ENCODE data around the gene TRMT112.

The TRMT112 gene

DNA sequence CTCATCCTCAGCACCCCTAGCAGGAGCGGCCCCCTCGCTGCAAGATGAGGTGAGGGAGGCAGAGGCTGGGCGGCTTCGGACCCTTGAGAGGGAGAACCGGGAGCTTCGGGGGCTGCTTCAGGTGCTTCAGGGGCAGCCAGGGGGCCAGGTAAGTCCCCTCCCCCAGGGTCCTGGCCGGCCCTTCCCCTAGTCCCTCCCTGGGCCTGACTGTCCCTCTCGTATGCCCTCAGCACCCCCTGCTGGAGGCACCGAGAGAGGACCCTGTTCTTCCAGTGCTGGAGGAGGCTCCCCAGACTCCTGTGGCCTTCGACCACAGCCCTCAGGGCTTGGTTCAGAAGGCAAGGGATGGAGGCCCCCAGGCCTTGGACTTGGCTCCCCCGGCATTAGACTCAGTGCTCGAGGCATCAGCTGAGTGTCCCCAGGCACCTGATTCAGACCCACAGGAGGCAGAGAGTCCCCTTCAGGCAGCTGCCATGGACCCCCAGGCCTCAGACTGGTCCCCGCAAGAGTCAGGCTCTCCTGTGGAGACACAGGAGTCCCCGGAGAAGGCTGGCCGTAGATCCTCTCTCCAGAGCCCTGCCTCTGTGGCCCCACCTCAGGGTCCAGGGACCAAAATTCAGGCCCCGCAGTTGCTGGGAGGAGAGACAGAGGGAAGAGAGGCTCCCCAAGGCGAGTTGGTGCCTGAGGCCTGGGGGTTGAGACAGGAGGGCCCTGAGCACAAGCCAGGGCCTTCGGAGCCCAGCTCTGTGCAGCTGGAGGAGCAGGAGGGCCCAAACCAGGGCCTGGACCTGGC, 26.6 kb upstream of the TRMT112 start:
- H3K4me3 ChIP-seq (ENCODE audit: low read depth, low read length), result no peak overlapping the region
- no peak for DNase-seq (ENCODE audit: low read depth)
- TF ChIP-seq, protein P1, sequence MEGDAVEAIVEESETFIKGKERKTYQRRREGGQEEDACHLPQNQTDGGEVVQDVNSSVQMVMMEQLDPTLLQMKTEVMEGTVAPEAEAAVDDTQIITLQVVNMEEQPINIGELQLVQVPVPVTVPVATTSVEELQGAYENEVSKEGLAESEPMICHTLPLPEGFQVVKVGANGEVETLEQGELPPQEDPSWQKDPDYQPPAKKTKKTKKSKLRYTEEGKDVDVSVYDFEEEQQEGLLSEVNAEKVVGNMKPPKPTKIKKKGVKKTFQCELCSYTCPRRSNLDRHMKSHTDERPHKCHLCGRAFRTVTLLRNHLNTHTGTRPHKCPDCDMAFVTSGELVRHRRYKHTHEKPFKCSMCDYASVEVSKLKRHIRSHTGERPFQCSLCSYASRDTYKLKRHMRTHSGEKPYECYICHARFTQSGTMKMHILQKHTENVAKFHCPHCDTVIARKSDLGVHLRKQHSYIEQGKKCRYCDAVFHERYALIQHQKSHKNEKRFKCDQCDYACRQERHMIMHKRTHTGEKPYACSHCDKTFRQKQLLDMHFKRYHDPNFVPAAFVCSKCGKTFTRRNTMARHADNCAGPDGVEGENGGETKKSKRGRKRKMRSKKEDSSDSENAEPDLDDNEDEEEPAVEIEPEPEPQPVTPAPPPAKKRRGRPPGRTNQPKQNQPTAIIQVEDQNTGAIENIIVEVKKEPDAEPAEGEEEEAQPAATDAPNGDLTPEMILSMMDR (IDR thresholded peaks at IDR 0.05; ENCODE audit: low read depth, low read length, missing control alignments), result no peak
- in situ Hi-C loops (cut with HindIII; ENCODE audit: low sequenced_read_pairs), result no loop called here

DNA sequence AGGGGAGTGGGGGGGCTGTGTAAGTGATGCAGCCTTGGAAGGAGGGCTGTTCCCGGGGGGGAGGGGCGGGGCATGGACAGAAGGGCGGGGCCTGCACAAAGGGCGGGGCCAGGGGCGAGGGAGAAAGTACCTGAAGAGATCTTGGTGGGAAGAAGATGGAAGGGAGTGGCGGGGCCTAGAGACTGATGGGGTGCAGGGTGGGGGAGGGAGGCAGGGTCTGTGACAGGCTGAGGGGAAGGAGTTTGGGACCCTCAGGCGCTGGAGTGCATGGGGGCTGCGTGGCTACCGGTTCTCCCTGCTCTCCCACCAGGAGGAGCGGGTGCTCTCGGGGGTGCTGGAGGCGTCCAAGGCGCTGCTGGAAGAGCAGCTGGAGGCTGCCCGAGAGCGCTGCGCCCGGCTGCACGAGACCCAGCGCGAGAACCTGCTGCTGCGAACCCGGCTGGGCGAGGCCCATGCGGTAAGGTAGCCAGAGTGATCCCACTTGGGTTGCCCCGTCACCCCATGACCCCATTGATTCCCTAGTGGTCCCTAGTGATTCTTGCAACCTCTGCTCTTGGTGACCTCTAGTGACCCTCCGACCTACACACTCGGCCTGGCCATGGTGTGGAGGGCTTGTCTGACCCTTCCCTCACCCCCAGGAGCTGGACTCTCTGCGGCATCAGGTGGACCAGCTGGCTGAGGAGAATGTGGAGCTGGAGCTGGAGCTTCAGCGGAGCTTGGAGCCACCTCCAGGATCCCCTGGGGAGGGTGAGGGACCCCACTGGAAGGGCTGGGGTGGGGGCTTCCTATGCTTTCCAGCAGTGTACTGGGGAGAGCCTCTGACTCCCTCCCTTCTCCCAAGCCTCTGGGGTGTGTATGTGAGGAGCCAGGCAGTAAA, 25.7 kb upstream of the TRMT112 start:
- in situ Hi-C loops (cut with HindIII; ENCODE audit: low sequenced_read_pairs), result no loop called here
- no peak for DNase-seq (ENCODE audit: low read depth)
- TF ChIP-seq, protein P1 (IDR thresholded peaks at IDR 0.05; ENCODE audit: low read depth, low read length, missing control alignments), result no peak
- H3K4me3 ChIP-seq (ENCODE audit: low read depth, low read length), result no peak overlapping the region

DNA sequence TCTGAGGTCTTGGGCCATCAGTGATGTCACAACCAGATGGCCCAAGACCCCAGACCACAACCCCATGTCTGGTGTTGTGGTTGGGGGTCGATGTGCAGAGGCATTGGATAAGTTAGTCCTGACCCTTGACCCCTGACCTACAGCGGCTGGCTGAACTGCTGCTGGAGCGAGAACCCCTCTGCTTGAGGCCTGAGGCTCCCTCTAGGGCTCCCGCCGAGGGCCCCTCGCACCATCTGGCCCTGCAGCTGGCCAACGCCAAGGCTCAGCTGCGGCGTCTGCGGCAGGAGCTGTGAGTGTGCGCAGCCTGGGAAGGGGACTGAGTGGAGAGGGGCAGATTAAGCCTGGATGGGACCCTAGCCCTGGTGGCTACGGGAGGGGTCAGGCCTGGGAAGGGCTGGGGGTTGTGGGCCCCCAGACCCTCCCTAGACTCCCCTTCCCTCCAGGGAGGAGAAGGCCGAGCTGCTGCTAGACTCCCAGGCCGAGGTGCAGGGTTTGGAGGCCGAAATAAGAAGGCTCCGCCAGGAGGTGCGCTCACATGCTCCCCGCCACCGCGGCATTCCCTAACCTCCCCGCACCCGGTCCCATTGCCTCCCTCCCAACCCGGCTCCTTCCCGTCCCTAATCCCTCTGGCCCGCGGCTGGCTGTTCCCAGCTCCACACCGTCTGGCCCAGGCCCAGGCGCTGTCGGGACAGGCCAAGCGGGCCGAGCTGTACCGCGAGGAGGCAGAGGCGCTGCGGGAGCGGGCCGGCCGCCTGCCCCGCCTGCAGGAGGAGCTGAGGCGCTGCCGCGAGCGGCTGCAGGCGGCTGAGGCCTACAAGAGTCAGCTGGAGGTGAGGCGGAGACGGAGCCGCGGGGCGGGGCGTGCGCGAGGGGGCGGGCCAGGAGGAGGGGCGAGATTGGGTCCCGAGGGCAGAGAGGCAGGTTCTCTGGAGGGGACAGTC, 24.8 kb upstream of the TRMT112 start:
- DNase-seq (ENCODE audit: low read depth), result peak; percentile 33
- peak overlapping the region; percentile 24 for H3K4me3 ChIP-seq (ENCODE audit: low read depth, low read length)
- TF ChIP-seq, protein P1 (IDR thresholded peaks at IDR 0.05; ENCODE audit: low read depth, low read length, missing control alignments), result peak; percentile 47
- in situ Hi-C loops (cut with HindIII; ENCODE audit: low sequenced_read_pairs), result no loop called here

DNA sequence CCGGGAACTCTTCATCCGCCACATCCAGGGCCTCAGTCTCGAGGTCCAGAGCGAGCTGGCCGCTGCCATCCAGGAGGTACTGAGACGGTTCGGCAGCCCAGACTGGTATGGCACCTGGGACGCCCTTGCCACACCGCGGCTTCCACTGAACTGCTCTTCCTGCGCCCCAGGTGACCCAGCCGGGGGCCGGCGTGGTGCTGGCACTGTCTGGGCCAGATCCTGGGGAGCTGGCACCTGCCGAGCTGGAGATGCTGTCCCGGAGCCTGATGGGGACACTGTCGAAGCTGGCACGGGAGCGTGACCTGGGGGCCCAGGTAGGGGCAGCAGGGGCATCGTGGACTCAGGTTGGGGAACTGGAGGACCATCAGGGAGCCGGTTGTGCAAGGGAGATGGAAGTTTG, 24.1 kb upstream of the TRMT112 start:
- TF ChIP-seq, protein P1 (IDR thresholded peaks at IDR 0.05; ENCODE audit: low read depth, low read length, missing control alignments), result no peak
- no peak overlapping the region for H3K4me3 ChIP-seq (ENCODE audit: low read depth, low read length)
- in situ Hi-C loops (cut with HindIII; ENCODE audit: low sequenced_read_pairs), result no loop called here
- DNase-seq (ENCODE audit: low read depth), result no peak

DNA sequence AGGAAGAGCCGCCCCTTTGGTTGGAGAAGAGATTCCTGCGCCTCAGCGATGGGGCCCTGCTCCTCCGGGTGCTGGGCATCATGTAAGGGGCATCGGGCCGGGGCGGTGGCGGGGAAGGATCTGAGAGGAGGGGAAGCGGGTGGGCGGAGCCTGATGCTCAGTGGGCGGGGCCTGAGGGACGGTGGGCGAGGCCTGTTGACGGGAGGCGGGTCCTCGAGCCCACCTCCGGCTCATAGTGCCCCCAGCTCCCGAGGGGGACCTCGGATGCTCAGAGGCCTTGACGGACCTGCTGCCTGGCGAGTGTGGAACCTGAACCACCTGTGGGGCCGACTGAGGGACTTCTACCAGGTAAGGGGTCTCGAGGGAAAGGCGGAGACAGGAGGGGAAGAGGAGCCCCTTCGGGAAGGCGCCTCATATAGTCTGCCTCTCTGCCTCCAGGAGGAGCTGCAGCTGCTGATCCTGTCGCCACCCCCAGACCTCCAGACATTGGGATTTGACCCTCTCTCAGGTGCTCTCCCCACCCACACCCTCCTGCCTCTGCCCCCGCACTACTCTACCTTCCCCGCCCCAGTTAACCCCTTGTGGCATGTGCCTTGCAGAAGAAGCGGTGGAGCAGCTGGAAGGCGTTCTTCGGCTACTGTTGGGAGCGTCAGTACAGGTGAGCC, 23.4 kb upstream of the TRMT112 start:
- in situ Hi-C loops (cut with HindIII; ENCODE audit: low sequenced_read_pairs), result no loop called here
- H3K4me3 ChIP-seq (ENCODE audit: low read depth, low read length), result no peak overlapping the region
- DNase-seq (ENCODE audit: low read depth), result no peak
- TF ChIP-seq, protein P1 (IDR thresholded peaks at IDR 0.05; ENCODE audit: low read depth, low read length, missing control alignments), result peak; percentile 11
